Hepatocyte (in vitro differentiated cells): ENCODE results near the gene PDZK1. TPM values are rescaled to one million over a fixed set of nuclear protein-coding genes. Genes with fewer than 3 reads are reported as not detected.

Experiments
- DNase-seq: peaks from one replicate; pipeline ENCODE4 v3.0.0-alpha.2; 2016; ENCODE audit warnings: low spot score
- H2AFZ ChIP-seq: fragments of 200-600 bp; sonication (generic); 2 replicates; pipeline ENCODE4 v1.6.0; 2016; ENCODE audit warnings: antibody characterized with exemption, mild to moderate bottlenecking
- H3K27ac ChIP-seq: fragments of 200-600 bp; sonication (generic); 2 replicates; pipeline ENCODE4 v1.5.1; 2016; ENCODE audit warnings: mild to moderate bottlenecking
- H3K27me3 ChIP-seq: fragments of 200-600 bp; sonication (generic); 2 replicates; pipeline ENCODE4 v1.6.1; 2016
- H3K36me3 ChIP-seq: fragments of 200-600 bp; sonication (generic); replicated peaks from 2 replicates; pipeline ENCODE4 v1.5.1; 2016; ENCODE audit warnings: low read depth; ENCODE audit not compliant: insufficient read depth
- H3K4me1 ChIP-seq: fragments of 200-600 bp; sonication (generic); 2 replicates; pipeline ENCODE4 v1.5.1; 2016; ENCODE audit warnings: mild to moderate bottlenecking, moderate library complexity; ENCODE audit not compliant: insufficient read depth
- H3K4me2 ChIP-seq: fragments of 200-600 bp; sonication (generic); 2 replicates; pipeline ENCODE4 v1.6.0; 2016
- H3K4me3 ChIP-seq: fragments of 200-600 bp; sonication (generic); 2 replicates; pipeline ENCODE4 v1.5.1; 2016; ENCODE audit warnings: mild to moderate bottlenecking
- H3K79me2 ChIP-seq: fragments of 200-600 bp; sonication (generic); 2 replicates; pipeline ENCODE4 v1.6.0; 2017; ENCODE audit warnings: mild to moderate bottlenecking
- H3K9me2 ChIP-seq: fragments of 200-600 bp; sonication (generic); replicated peaks from 2 replicates; pipeline ENCODE4 v1.6.0; 2017; ENCODE audit warnings: mild to moderate bottlenecking; ENCODE audit not compliant: insufficient read depth
- H3K9me3 ChIP-seq: fragments of 200-600 bp; sonication (generic); 2 replicates; pipeline ENCODE4 v1.5.1; 2016; ENCODE audit warnings: low read depth, mild to moderate bottlenecking
- H4K20me1 ChIP-seq: fragments of 200-600 bp; sonication (generic); 2 replicates; pipeline ENCODE4 v1.6.0; 2016; ENCODE audit warnings: mild to moderate bottlenecking; ENCODE audit not compliant: insufficient read depth, poor library complexity, severe bottlenecking
- EZH2 ChIP-seq: fragments of 200-600 bp; sonication (generic); IDR thresholded peaks from 2 replicates; pipeline ENCODE4 v1.6.1; 2016; ENCODE audit warnings: antibody characterized with exemption, mild to moderate bottlenecking, borderline replicate concordance
- EZH2phosphoT487 ChIP-seq: fragments of 200-600 bp; sonication (generic); IDR thresholded peaks from one replicate; pipeline ENCODE4 v1.6.1; 2018; ENCODE audit warnings: antibody characterized with exemption, mild to moderate bottlenecking, low read depth, moderate library complexity; ENCODE audit not compliant: unreplicated experiment, severe bottlenecking
- WGBS: methylation state at CpG from one replicate; pipeline ENCODE4 v1.1.6; 2016; ENCODE audit warnings: low lambda C conversion rate; ENCODE audit errors: missing lambda C conversion rate; 5-methylcytosine and 5-hydroxymethylcytosine counted together
- polyA plus RNA-seq: library from polyadenylated mRNA; unstranded; fragments of >200 nt; fragmentation: Nextera tagmentation; extraction: Ambion mirVana; gene quantifications from 2 replicates; pipeline ENCODE4 v1.2.1, GENCODE V29; 2016
- total RNA-seq: library from RNA; depleted of rRNA; stranded (reverse); fragments of >200 nt; gene quantifications from 2 replicates; pipeline ENCODE4 v1.2.3, GENCODE V29; 2014
- TF ChIP-seq, protein P1 (sequence below): fragments of 200-600 bp; sonication (generic); IDR thresholded peaks from 2 replicates; pipeline ENCODE4 v1.5.1; 2016; ENCODE audit warnings: antibody characterized with exemption, mild to moderate bottlenecking; ENCODE audit not compliant: poor library complexity

PDZK1 gene
- total and polyA plus RNA-seq, 2 experiments from 2014 or later = 44.1 to 50.5 TPM

DNA sequence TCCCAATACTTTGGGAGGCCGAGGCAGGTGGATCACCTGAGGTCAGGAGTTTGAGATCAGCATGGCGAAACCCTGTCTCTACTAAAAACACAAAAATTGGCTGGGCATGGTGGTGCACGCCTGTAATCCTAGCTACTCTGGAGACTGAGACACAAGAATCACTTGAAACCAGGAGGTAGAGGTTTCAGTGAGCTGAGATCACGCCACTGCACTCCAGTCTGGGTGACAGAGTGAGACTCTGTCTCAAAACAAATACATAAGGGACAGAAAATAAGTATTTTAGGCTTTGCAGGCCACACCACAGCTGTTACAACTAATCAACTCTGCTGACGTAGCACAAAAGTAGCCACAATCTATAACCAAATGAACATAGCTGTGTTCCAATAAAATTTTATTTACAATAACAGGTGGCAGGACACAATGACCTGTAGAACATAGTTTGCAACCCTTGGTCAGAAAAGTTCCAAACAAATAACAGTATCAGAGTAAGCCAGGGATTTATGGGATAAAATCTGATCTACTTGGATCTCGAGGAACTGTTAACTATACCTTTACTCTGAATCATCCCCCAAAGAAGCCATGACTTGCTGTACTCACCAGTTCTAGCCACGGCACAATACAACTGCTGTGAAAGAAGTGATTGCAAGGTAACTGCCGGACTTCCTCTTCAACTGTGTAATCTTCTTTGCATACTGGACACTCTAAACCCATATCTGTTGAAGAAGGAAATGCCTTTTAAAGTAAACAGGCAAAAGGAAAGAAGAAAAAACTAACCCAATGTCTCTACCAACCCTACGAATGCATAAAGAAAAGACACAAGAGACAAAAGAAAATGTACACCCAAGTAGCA is 40.5 kb upstream of the PDZK1 start:
- Histone ChIP-seq H2AFZ (no peak overlapping the region), H3K36me3 (no peaks in the 10 kb centered on the region)

DNA sequence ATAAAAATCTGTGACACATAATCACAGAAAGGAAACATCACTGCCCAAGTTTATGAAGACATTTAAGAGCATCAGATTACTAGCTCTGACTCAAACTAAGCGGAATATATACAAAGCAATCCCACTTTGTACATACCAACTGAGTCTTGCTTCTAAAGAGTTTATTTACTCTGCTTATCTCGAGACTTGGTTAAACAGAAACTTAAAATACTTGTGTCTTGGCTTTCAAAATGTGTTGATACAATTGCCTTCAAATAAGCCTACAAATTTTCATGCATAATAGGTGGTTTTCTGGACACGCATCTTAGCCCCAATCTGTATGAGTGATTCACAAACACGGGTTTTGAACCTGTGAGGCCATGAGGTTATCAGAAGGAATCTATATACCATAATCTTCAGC is 33.1 kb upstream of the PDZK1 start:
- H3K79me2 ChIP-seq = no peaks in the 10 kb centered on the region
- H3K9me3 ChIP-seq = no peaks in the 10 kb centered on the region
- peak overlapping the region; percentile 8 for H3K27ac ChIP-seq
- no peaks in the 10 kb centered on the region for H3K27me3 ChIP-seq
- no peaks in the 10 kb centered on the region for H4K20me1 ChIP-seq
- 24% methylated on average over 4 of the region's 4 CpGs for WGBS
- H3K36me3 ChIP-seq = no peaks in the 10 kb centered on the region
- no peaks in the 10 kb centered on the region for H3K4me1 ChIP-seq
- H3K9me2 ChIP-seq = no peaks in the 10 kb centered on the region
- DNase-seq = peak; percentile 45
- H2AFZ ChIP-seq = no peak overlapping the region
- H3K4me3 ChIP-seq = no peak overlapping the region
- TF ChIP-seq EZH2phosphoT487 = no peak
- TF ChIP-seq EZH2 = no peak
- TF ChIP-seq, protein P1, sequence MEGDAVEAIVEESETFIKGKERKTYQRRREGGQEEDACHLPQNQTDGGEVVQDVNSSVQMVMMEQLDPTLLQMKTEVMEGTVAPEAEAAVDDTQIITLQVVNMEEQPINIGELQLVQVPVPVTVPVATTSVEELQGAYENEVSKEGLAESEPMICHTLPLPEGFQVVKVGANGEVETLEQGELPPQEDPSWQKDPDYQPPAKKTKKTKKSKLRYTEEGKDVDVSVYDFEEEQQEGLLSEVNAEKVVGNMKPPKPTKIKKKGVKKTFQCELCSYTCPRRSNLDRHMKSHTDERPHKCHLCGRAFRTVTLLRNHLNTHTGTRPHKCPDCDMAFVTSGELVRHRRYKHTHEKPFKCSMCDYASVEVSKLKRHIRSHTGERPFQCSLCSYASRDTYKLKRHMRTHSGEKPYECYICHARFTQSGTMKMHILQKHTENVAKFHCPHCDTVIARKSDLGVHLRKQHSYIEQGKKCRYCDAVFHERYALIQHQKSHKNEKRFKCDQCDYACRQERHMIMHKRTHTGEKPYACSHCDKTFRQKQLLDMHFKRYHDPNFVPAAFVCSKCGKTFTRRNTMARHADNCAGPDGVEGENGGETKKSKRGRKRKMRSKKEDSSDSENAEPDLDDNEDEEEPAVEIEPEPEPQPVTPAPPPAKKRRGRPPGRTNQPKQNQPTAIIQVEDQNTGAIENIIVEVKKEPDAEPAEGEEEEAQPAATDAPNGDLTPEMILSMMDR = no peak
- no peak overlapping the region for H3K4me2 ChIP-seq

More for the DNA sequence above, 40.5 kb upstream of the PDZK1 start:
- TF ChIP-seq EZH2 (no peak), EZH2phosphoT487 (no peak)
- TF ChIP-seq, protein P1 = no peak
- Histone ChIP-seq H4K20me1 (no peaks in the 10 kb centered on the region), H3K4me3 (no peak overlapping the region), H3K79me2 (no peaks in the 10 kb centered on the region), H3K9me3 (no peaks in the 10 kb centered on the region), H3K9me2 (no peaks in the 10 kb centered on the region), H3K4me2 (no peak overlapping the region), H3K27me3 (no peaks in the 10 kb centered on the region), H3K27ac (no peak overlapping the region), H3K4me1 (no peaks in the 10 kb centered on the region)
- DNase-seq = no peak
- 93% methylated on average over 9 of the region's 9 CpGs for WGBS

DNA sequence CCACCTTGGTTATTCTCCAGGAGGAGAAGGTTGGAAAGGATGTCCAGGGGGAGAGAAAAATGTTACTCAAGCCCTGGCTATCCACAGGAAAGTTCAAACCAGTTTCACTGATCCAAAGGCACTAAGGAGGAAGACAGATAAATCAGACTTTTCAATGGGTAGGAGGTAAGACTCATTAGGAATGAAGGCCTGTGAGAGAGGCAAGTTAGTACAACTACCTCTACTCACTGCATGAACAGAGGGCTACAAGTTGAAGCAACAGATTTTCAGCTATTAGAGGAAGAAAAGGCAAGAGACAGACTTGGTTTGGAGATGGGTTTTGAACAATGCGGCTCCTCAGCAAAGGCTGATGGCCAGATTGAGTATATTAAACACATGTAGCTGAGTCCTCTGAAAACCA is 29.0 kb upstream of the PDZK1 start:
- Histone ChIP-seq H3K27me3 (no peaks in the 10 kb centered on the region), H3K9me2 (no peaks in the 10 kb centered on the region), H3K79me2 (no peaks in the 10 kb centered on the region), H3K9me3 (no peaks in the 10 kb centered on the region), H3K4me2 (no peak overlapping the region), H3K4me3 (no peak overlapping the region), H2AFZ (no peak overlapping the region), H3K36me3 (no peaks in the 10 kb centered on the region), H3K4me1 (no peaks in the 10 kb centered on the region), H3K27ac (no peak overlapping the region), H4K20me1 (no peaks in the 10 kb centered on the region)
- WGBS = 95% methylated on average over 1 of the region's 1 CpG
- TF ChIP-seq EZH2 (no peak), EZH2phosphoT487 (no peak)
- TF ChIP-seq, protein P1 = no peak
- no peak for DNase-seq
